Hematopoietic multipotent progenitor cell treated with erythropoietin and hydrocortisone succinate and interleukin-3 and kit ligand, for 17 days (in vitro differentiated cells): ENCODE measurements around the gene RNF13.

Experiments used
- DNase-seq: peaks from one replicate; pipeline ENCODE4 v3.0.0-alpha.2; 2015; ENCODE audit warnings: low spot score

Gene RNF13

GRCh38 chr3:149998946-149999345 is 185.9 kb downstream of the RNF13 start:
- no peak for DNase-seq

- no peak for DNase-seq
Measured at GRCh38 chr3:149999421-149999820, 186.4 kb downstream of the RNF13 start.

GRCh38 chr3:150000641-150001040 is 187.6 kb downstream of the RNF13 start:
- DNase-seq = no peak

GRCh38 chr3:150005243-150006112 is 192.5 kb downstream of the RNF13 start:
- no peak for DNase-seq

DNA sequence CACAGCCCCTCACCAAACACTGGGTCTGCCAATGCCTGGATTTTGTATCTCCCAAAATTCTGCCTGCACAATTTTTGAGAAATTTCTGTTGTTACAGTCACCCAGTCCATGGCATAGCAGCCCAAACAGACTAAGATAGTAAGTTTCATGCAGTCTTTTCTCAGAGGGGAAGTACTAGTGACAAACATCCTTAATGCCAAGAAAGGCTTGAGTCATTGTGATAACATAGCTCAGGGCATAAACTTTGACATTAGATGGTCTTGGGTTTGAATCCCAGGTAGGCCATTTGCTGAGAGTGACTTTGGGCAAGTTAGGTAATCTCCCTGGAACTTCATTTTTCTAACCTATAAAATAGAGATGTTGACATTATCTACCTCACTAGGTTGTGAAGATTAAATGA is 193.8 kb downstream of the RNF13 start:
- DNase-seq = no peak
